ENCODE data around the gene PIGA.

DNA sequence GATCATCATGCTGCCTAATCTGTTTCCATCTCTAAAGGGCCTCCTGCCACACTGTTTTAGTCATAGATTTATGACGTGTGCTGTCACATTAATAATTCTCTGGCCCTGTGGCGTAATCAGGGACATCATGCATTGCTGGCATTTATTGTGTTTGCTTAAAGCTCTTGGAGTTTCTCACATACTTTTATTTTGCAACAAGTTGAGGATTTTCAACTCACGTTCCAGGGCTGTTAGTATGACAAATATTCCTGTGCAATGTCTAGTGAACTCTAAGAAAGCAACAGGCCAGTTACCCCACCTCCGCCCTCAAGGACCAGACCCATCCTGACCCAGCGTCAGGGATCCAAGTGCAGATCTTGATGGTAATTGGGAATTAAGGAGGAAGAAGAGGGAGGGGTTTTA lies 7.8 kb upstream of the PIGA start:
- TF ChIP-seq, protein P1, sequence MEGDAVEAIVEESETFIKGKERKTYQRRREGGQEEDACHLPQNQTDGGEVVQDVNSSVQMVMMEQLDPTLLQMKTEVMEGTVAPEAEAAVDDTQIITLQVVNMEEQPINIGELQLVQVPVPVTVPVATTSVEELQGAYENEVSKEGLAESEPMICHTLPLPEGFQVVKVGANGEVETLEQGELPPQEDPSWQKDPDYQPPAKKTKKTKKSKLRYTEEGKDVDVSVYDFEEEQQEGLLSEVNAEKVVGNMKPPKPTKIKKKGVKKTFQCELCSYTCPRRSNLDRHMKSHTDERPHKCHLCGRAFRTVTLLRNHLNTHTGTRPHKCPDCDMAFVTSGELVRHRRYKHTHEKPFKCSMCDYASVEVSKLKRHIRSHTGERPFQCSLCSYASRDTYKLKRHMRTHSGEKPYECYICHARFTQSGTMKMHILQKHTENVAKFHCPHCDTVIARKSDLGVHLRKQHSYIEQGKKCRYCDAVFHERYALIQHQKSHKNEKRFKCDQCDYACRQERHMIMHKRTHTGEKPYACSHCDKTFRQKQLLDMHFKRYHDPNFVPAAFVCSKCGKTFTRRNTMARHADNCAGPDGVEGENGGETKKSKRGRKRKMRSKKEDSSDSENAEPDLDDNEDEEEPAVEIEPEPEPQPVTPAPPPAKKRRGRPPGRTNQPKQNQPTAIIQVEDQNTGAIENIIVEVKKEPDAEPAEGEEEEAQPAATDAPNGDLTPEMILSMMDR (conservative IDR thresholded peaks at IDR 0.05) = no peak
- TF ChIP-seq EZH2 (IDR thresholded peaks at IDR 0.05; ENCODE audit: low read depth) = no peak
